Inflammatory macrophage treated with lipopolysaccharide for 1 hour (primary cell): Measurements from ENCODE around the gene NAP1L1.

Experiments used
- DNase-seq, 2 donors: peaks; one replicate each; pipeline ENCODE4 v3.0.0-alpha.2; 2020 to 2022

Gene NAP1L1

DNA sequence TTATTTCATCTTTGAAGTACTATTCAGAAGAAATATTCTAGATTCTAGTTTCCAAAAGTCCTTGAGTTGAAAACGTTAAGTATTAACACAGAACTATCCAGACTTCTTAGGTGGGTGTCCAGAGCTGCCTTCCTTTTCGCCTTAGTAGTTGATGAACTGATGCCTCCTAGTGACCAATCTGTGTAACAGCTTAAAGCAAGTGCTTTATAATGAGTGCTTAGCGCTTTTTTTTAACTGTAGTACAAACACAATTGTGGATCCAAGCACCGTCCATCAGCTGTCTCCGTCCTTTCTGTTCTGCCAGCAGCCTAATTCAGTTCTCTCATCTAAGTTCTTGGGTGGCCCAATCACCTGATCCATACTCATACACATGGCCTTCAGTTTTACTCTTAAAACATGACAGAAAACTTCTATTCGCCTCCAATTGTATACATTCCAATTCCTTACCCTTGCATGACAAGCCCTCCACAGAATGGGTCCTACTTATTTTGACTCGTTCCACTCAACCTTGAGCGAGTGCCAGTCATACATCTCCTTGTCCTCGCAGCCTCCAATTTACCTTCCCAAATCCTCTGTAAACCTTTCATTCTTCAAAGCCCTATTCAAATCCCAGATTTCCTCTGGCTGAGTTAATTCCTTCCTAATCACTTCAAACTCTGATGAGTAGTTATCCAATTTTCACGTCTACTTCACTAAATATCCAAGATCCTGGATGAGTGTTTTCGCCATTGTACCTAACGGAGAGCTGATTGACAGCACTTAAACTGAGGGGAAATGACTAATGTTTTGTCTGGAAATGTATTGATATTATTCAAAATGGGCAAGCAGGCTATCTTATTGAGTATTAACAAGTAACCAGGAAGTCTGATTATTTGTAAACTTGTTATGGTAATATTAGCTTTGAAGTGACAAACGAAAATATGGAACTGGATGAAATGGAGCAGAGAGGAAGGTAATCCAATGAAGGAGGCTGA, 47.1 kb downstream of the NAP1L1 start:
- peak; percentile 60 to 75 for DNase-seq

DNA sequence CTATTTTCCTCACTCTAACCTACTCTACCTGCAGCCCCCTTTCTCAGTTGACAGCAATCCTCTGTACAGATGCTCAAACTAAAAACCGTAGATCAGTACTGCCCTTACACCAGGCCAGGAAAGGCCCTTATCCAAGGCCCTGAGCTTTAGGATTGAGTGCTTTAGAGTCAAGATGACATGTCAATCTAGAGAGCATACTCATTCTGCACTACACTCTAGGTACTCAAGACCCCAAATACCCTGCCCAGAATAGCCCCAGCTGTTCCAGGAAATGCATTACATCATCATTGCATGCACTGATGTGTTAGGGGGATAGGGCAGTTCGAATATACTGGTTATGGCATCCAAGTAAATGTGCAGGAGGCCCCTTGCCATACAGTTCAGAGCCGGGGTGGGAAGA, 49.4 kb downstream of the NAP1L1 start:
- DNase-seq = no peak

DNA sequence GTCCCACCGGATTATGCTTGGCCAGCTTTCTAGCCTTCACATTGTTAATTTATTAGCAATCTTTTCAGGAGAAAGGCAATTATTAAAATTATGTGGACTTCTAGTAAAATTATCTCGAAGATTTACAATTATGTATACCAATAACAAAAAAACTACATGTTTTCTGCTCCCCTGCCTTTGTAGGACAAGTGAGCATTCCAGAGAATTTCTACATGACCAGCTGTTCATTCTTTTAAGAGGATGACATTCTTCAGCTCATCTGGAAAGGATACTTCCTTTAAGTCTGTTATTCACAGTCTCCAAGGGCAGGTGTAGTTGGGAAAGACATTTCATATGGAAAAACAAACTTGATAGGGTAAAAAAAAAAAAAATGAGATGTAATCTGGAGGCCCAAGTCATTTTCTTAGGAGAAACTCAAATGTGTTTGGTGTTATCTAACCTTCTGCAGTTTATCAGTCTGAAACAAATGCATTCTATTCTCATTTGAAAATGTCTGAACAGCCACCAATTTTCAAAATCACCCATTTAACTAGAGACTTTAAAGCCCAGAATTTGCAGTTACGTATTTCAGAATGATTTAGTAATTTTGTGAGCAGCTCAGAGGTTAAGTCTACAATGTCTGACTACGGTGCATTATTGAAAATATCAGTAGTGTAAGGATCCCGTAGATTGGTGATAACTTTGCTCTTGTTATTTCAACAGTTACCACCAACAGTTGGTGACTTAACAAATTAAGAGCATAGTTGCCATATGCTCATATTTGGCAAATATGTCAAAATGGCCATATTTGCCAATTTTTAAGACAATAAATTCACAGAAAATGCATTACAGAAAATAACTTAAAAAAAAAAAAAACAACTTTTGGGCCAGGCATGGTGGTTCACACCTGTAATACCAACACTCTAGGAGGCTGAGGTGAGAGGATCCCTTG, 51.1 kb downstream of the NAP1L1 start:
- DNase-seq = no peak

DNA sequence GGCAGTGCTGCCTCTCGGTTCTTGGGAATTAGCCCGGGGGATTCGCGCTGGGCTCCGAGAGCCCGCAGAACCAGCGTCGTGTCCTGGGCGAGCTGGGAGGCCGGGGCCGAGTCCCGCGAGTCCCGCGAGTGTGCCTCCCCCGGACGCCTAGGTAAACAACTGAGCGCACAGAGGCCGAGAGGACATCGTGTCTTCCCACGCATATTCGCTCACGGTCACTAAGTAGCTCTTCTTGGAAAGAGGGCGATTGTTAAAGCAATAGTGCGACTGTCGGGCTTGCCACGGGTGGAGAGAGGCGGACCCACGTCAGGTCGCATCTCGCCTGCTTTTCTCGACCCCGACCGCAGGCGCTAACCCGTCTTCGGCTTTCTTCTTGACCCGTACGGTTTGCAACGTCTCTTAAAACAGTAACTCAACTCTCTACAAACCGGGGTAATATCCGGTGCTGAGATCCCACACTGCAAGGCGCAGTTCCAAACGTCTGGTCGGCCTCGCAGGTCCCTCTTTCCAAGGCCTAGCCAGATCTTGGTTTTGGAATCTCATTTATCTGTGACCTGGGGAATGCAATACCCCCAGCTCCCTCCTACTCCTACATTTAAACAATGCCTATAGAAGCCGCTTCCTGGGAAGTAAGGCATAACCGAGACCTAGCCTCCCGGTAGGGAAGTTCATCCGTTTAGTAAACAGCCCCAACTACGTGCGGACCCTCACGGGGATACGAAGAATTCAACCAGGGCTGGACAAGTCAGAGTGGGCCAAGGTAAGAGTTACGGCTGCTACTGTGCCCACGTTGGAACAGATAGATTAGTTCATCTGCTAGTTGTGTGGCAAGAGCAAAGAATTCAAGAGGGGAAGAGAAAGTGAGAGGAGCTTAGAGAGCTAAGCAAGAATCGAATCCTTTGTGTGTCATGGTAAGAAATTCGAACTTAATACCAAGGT, 52.2 kb downstream of the NAP1L1 start:
- DNase-seq = peak; percentile 58 to 76

DNA sequence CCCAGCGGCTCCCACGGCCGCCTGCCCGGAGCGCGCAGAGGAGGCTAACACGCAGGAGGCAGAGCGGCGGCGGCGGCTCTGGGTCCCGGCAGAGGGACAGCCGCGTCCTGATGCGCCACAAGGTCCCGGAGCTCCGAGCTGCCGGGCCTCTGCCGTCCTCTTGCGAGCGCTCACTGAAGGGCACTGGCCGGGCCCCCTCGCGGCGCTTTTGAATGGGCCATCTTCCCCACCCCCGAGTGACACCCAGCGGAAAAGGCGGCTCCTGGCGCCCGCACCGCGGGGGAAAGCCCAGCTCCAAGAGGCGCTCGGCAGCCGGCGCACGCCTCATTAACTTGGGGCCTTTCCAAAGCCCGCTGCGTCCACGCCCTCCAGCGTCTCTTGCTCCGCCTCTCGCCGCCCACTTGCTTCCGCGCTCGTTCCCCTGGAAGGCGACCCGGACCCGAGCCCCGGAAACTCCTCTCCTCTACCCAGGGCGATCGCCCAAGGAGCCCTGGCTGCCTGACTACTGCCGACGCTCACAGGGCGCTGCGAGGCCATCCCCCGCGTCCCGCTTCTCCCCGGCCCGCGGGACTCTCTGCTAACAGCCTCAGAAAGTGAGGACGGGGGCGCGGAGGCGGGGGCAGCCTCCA, 53.0 kb downstream of the NAP1L1 start, which contains the start of gene PHLDA1:
TSS of gene PHLDA1 (minus strand) at position 363 of the 629 bp plus-strand sequence.
- DNase-seq = peak; percentile 97 to 98

DNA sequence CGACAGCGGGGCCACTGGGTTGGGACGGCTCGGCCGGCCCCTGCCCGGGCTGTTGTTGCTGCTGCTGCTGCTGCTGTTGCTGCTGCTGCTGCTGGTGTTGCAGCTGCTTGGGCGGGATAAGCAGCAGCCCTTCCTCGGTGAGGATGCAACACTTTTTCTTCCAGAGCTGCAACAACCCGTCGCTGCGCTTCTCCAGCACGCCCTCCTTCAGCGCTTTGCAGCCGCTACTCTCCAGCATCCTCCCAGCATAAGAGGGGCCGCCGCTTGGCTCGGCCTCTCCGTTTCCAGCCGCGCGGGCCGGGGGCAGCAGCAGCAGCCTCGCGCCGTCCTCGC, 53.4 kb downstream of the NAP1L1 start:
- DNase-seq = no peak

DNA sequence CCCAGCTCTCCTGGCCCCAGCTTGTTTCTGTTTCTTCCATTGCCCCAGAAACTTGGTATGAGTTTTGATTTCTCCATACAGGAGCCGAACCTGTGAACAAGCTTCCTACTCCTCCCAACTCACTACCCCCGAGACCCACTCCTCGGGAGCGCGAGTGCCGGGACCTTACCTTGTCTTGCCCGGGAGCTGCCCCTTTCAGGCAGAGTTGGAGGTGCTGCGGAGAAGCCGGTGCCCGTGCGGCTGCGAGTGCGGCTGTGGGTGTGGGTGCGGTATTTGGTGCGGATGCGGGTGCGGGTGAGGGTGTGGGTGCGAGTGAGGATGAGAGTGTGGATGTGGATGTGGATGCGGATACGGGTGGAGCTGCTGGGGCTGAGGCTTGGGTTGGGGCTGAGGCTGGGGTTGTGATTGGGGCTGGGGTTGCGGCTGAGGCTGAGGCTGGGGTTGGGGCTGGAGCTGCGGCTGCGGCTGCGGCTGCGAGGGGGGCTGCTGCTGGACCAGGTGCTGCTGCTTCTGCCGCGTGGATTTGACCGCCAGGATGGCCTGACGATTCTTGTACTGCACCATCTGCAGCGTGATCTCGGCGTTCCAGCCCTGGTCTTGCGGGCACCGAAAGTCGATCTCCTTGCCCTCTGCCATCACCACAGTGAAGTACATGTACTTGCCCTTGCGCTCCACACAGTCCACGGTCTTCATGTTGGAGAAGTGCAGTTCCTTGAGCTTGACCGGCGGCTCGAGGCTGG, 54.0 kb downstream of the NAP1L1 start:
- DNase-seq = peak; percentile 36 to 40

DNA sequence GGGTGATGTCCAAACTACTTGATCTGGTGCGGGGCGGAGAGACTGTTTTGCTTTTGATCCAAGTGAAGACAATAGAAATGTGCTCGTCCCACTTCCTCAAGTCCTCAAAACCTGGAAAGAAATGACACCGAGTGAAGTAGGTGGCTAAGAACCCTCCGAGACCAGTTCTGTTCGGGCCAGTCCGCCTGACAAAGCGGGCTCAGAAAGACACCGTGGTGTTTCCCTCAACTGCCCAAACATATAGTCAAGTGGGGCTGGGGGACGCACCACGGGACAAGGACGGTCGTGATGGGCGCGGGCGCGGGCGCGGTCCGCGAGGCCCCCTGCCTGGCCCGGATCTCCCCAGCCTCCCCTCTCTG, 54.5 kb downstream of the NAP1L1 start:
- peak; percentile 23 to 28 for DNase-seq

DNA sequence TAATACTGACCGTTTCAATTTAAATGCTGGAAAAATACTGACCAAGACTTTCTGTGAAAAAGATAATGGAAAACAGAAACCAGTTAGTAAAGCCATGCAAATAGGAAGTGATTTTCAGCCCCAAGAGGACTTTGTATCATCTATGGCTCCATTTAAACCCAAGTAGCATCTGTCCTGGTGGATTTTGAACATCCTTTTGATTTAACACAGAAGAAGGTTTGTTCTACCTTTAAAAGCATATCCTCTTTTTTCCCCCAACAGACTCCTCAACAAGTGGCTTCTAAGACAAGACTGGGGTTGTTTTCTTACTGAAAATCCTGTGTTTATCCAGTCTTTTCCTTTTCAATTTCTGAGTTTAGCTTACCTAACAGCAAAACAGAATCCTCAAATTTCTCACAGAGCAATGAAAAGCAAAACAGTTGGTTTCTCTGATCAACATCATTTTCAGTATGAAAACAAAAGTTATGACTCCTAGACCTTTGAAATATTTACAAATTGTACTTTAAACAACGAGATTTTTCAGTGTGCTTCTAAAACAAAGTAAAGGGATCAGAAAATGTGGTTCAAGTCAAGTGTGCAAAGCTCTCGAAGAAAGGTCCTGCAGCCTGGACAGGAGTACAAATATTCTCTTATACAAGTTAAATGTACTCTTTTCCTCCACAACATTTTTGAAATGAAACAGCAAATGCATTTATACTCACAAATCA, 55.8 kb downstream of the NAP1L1 start:
- no peak for DNase-seq

DNA sequence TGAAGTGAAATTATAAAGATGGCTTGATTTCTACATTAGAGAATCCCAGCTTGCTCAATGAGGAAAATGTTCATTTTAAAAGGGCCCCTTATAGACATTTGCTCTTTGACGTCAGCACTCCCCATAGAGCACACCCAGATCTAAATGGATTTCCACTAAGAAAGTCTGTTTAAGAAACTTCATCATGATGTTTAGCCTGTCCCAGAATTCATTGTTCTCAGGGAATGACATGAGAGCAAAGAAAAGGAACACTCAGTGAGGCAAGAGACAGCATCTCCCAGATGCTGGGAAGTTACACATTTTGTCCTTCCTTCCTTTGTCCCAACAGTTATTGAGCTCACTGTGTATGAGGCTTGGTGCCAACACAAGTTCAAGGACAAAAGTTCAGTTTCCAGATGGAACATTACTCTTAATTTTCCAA, 57.8 kb downstream of the NAP1L1 start:
- DNase-seq = no peak

DNA sequence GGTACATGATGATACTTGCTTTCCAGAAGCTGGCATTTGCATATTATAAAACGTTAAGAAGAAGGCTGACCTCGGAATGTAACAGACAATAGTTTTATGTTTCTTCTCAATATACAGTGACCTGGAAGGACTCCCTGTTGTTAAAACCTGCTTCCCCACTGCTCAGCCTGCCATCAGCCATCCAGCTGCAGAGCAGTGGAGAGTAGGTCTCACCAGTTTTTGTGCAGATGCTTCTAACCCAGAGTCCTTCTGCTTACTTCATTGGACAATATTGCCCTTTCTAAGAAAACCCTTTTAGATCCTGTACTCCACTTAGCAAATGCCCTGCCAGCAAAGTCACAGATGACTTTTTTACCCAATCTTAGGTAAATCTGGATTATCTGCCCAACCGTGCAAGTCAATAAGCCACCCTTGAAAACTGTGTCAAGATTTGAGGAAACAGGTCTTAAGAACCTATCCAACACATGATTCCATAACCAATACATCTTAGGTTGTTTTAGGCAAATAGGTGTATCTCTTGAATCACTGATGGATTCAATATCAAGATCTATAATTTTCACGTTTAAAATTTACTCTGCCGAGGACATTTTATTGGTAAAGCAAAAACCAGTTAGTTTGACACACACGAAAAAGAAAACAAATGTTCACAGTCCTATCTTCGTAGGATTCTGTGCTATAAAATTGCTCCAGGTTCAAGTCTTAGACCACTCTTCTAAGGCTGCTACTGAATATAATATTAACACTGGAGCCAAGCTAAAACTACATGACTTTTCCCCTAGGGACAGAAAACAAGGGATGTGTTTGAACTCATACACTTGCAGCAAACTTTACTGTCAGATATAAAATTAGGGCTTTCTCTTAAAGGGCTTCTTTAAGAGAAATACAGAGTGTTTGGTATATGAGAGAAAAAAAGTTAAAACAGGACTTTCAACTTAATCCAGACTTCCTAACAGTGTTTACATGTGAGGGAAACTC, 58.6 kb downstream of the NAP1L1 start:
- DNase-seq = no peak

DNA sequence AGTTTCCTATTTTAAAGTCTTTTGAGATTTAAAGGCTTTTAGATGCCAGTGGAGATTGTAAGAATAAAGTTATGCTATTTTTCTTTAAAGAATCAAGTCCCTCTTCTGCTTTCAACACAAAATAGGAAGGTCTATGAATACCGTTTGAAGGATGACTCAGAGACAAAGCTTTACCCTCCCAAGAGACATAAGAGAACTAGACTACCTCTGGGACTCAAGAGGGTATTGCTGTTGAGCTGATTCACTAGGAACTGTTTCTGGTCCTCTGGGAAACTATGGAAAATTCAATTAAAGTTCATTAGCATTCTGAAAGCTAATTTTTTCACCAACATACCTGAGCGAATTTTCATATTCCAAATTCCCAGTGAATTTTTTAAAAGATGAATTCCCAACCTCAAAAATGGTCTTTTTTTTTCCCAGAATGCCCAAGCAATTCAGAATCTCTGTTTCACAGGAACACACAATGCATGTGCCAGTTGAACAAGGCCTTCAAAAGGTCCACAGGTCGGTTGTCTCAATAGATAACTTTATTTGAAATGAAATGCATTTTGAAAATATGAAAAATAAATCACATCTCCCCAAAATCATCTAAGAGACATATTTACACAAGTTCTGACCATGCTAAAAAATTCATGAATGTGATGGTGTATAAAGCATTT, 59.4 kb downstream of the NAP1L1 start:
- DNase-seq = peak; percentile 42 to 57

DNA sequence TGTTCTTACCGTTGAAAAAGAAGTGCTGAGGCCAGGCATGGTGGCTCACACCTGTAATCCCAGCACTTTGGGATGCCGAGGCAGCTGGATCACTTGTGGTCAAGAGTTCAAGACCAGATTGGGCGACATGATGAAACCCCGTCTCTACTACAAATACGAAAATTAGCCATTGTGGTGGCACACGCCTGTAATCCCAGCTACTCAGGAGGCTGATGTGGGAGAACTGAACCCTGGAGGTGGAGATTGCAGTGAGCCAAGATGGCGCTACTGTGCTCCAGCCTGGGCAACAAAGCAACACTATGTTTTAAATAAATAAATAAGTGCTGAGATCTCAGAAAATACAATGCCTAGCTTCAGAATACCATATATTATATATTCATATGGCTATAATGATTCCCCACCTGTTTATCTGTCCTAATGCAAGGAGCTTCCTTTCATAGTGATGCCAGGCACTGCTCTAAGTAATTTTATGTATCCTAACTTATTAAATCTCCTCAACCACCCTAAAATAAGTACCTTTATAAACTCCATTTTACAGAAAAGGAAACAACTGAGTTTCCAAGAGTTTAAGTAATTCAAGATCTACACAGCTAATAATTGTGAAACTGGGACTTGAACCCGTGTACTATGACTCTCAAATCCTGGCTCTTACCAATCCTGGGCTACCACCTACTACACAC, 60.2 kb downstream of the NAP1L1 start:
- DNase-seq = no peak

DNA sequence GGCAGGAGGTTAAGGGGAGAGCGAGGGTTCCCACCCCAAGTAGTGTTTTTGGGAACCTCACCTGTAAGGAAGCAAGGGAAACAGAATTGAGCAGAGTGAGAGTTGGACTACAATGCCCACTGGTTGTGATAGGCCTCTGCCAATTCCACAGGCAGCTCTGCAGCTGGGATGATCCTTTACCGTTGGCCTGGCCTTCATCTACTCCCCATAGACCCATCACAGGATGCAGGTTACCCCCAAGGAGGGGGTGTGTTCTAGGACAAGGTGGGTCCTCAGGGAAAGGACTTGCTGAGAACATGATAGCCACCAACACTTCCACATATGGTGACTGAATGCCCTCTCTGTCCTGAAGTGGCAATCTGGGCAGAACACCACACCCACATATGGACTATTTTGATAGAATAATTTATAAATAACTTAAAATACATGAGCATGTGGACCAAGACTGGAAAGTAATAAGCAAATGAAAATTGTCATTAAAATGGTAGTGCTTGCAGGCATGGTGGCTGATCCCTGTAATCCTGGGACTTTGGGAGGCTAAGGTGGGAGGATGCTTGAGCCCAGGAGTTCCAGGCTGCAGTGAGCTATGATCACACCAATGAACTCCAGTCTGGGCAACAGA, 61.3 kb downstream of the NAP1L1 start:
- DNase-seq = no peak

DNA sequence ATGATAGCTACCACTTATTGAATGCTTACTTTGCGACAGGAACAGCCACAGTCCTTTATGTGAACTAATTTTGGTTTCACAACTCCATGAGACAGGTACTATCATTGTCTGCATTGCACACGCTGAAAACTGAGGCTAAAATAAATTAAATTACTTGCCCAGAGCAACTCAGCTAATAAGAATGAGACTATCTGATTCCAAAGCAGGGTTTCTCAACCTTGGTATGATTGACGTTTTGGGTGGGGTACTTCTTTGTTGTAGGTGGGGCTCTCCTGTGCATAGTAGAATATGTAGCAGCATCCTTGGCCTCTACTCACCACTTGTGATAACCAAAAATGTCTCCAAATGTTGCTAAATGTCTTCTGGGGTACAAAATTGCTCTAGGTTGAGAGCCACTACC, 62.0 kb downstream of the NAP1L1 start:
- no peak for DNase-seq

DNA sequence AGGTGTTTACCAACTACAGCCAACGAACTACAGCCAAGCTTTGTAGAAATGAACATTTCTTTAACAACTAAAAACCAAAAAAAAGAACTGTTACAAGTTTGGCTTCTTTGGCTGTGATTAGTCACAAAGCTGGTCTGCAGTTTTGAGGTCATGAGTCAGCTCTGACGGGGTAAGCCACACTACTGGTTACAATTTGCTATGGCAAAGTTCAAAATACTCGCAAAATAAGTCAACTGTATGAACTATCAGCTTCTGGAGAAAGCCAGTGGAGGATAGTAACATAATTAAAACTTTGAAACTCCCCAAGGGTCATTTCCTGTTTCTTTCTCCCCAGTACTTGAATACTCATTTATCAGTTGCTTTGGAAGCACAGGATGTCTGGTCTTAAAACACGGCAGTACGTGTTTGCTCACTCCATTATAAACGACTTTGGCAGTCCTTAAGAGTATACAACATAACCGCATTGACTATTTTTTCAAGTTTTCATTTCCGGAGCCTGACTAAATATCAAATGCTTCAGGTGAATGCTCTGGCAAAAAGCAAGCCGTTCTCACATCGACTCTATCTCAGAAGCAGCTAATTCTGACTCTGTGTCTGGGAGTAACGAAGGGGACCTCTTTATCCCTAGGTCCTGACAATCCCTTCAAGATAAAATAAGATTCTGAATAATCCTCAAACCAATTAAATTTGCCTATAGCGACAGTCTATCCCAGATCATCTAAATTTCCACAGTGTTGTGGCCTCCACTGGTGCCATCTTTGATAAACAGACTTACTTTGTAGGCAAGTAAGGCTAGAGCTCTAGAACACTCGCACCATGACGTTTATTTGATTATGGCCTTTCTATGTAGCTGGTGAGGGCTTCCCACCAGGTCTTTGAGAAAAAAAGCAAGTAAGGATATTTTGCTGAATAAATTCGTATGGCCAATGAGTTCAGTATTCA, 63.5 kb downstream of the NAP1L1 start:
- peak; percentile 64 to 65 for DNase-seq
